Calu3 (cell line): ENCODE data around the gene HOOK1. TPM values are rescaled to one million over a fixed set of nuclear protein-coding genes. Genes with fewer than 3 reads are reported as not detected.

ENCODE experiments used
- BruUV-seq: library from RNA; stranded (reverse); fragments of 400-500 nt; replicated peaks from 2 replicates; lab custom pipeline; 2021; lab: Mats Ljungman, UMichigan
- CTCF ChIA-PET: fragments of 300-600 bp; sonication (Branson Sonifier 250); formaldehyde crosslinking; loops from one replicate; lab custom pipeline; 2022; ENCODE audit warnings: antibody characterized with exemption; lab: Charles Lee
- DNase-seq: peaks from one replicate; pipeline ENCODE4 v3.0.0; 2022
- H3K27ac Mint-ChIP-seq: one replicate; pipeline ENCODE4 v1.8.0; 2022; ENCODE audit warnings: mixed read lengths; ENCODE audit not compliant: unreplicated experiment
- H3K27me3 Mint-ChIP-seq: one replicate; pipeline ENCODE4 v1.8.0; 2022; ENCODE audit warnings: mixed read lengths; ENCODE audit not compliant: unreplicated experiment
- H3K36me3 Mint-ChIP-seq: one replicate; pipeline ENCODE4 v1.8.0; 2022; ENCODE audit warnings: mild to moderate bottlenecking, moderate library complexity, mixed read lengths; ENCODE audit not compliant: insufficient read depth, unreplicated experiment
- H3K4me1 Mint-ChIP-seq: one replicate; pipeline ENCODE4 v1.8.0; 2022; ENCODE audit warnings: mild to moderate bottlenecking, low read depth, mixed read lengths; ENCODE audit not compliant: unreplicated experiment
- H3K4me3 Mint-ChIP-seq: one replicate; pipeline ENCODE4 v1.8.0; 2022; ENCODE audit warnings: mild to moderate bottlenecking, low read depth, moderate library complexity, mixed read lengths; ENCODE audit not compliant: unreplicated experiment
- H3K9me3 Mint-ChIP-seq: one replicate; pipeline ENCODE4 v1.8.0; 2022; ENCODE audit warnings: low read depth, mixed read lengths; ENCODE audit not compliant: unreplicated experiment
- CTCF ChIP-seq: fragments of 200-600 bp; IDR thresholded peaks from one replicate; pipeline ENCODE4 v1.8.0; 2022; ENCODE audit warnings: antibody characterized with exemption; ENCODE audit not compliant: unreplicated experiment
- intact Hi-C: fragments of 100-400 bp; cut with micrococcal nuclease; formaldehyde crosslinking; loops from one replicate; pipeline ENCODE4 v1.10.0; 2022; ENCODE audit not compliant: unreplicated experiment
- total RNA-seq: library from RNA; stranded (reverse); gene quantifications from 2 replicates; pipeline ENCODE4 v1.2.3, GENCODE V29; 2022

The HOOK1 gene
- total RNA-seq, 1 experiment from 2014 or later: 50.4 TPM

- Mint-ChIP-seq H3K4me1 (no peaks in the 10 kb centered on the region), H3K36me3 (peaks cover 5% of the 10 kb centered on the region), H3K27ac (no peak overlapping the region), H3K4me3 (no peak overlapping the region), H3K27me3 (no peaks in the 10 kb centered on the region), H3K9me3 (no peaks in the 10 kb centered on the region)
- no peak for DNase-seq
- intact Hi-C loops: loop anchor here (5.0 kb wide), 1 partner anchor 1588 kb away; no protein-coding TSS in a partner anchor
- no TSS peak for BruUV-seq
- TF ChIP-seq CTCF: no peak
- CTCF ChIA-PET: interaction anchor here (1.0 to 6.2 kb wide), 2 partner anchors 66 to 91 kb away, joined by 3 to 71 read pairs; no protein-coding TSS in a partner anchor
Observed at GRCh38 chr1:59880735-59881134, 66.0 kb downstream of the HOOK1 start.

- no peak overlapping the region for H3K4me3 Mint-ChIP-seq
- H3K27me3 Mint-ChIP-seq: no peaks in the 10 kb centered on the region
- CTCF ChIA-PET: no interaction called here
- peaks cover 5% of the 10 kb centered on the region for H3K36me3 Mint-ChIP-seq
- DNase-seq: no peak
- no peaks in the 10 kb centered on the region for H3K4me1 Mint-ChIP-seq
- H3K9me3 Mint-ChIP-seq: peaks cover 9% of the 10 kb centered on the region
- intact Hi-C loops: no loop called here
- BruUV-seq: no TSS peak
- TF ChIP-seq CTCF: no peak
- no peak overlapping the region for H3K27ac Mint-ChIP-seq
Observed at GRCh38 chr1:59885160-59885832, 70.5 kb downstream of the HOOK1 start.

GRCh38 chr1:59892841-59893811, 78.4 kb downstream of the HOOK1 start:
- BruUV-seq: no TSS peak
- no peaks in the 10 kb centered on the region for H3K36me3 Mint-ChIP-seq
- peaks cover 43% of the 10 kb centered on the region for H3K4me1 Mint-ChIP-seq
- H3K27ac Mint-ChIP-seq: peak overlapping the region; percentile 74
- H3K4me3 Mint-ChIP-seq: peak overlapping the region; percentile 15
- peak; percentile 24 for DNase-seq
- H3K27me3 Mint-ChIP-seq: no peaks in the 10 kb centered on the region
- CTCF ChIA-PET: interaction anchor here (0.6 to 2.0 kb wide), 3 partner anchors 11 to 78 kb away, joined by 3 to 13 read pairs (median 4); no protein-coding TSS in a partner anchor
- H3K9me3 Mint-ChIP-seq: peaks cover 12% of the 10 kb centered on the region
- intact Hi-C loops: loop anchor here (5.0 kb wide), 1 partner anchor 34 kb away; the partner anchor contains the start of gene CYP2J2
- no peak for TF ChIP-seq CTCF

GRCh38 chr1:59897165-59897564, 82.4 kb downstream of the HOOK1 start:
- intact Hi-C loops: no loop called here
- H3K27ac Mint-ChIP-seq: no peak overlapping the region
- CTCF ChIA-PET: no interaction called here
- peaks cover 25% of the 10 kb centered on the region for H3K4me1 Mint-ChIP-seq
- DNase-seq: no peak
- no peaks in the 10 kb centered on the region for H3K36me3 Mint-ChIP-seq
- BruUV-seq: no TSS peak
- TF ChIP-seq CTCF: no peak
- no peak overlapping the region for H3K4me3 Mint-ChIP-seq
- H3K27me3 Mint-ChIP-seq: no peaks in the 10 kb centered on the region
- no peaks in the 10 kb centered on the region for H3K9me3 Mint-ChIP-seq
